NB4 (cell line): ENCODE data around the gene DIP2C.
A peak's percentile ranks its signal among the peaks of the same experiment; 100 is the strongest.

ENCODE experiments used
- DNase-seq: peaks from one replicate; pipeline ENCODE4 v3.0.0; 2010; ENCODE audit warnings: low read depth
- H3K4me3 ChIP-seq: one replicate; pipeline ENCODE4 v1.5.1; 2011; ENCODE audit warnings: mild to moderate bottlenecking, low read depth, low read length, moderate library complexity
- CTCF ChIP-seq: IDR thresholded peaks from one replicate; pipeline ENCODE4 v1.5.1; 2012; ENCODE audit warnings: low read depth, low read length
- MAX ChIP-seq: IDR thresholded peaks from 2 replicates; pipeline ENCODE4 v1.6.1; 2011; ENCODE audit warnings: low read depth, low read length
- MYC ChIP-seq: IDR thresholded peaks from 2 replicates; pipeline ENCODE4 v1.6.1; 2011; ENCODE audit warnings: low read depth, low read length
- POLR2A ChIP-seq: IDR thresholded peaks from 2 replicates; pipeline ENCODE4 v1.6.1; 2011; ENCODE audit warnings: mild to moderate bottlenecking; ENCODE audit not compliant: insufficient read length; ENCODE audit errors: extremely low read depth

DIP2C gene

GRCh38 chr10:546971-547590, 142.4 kb downstream of the DIP2C start:
- DNase-seq = peak; percentile 26
- H3K4me3 ChIP-seq = no peak overlapping the region
- TF ChIP-seq POLR2A (no peak), MAX (no peak), CTCF (no peak), MYC (no peak)

GRCh38 chr10:546451-546850, 143.0 kb downstream of the DIP2C start:
- H3K4me3 ChIP-seq = no peak overlapping the region
- TF ChIP-seq POLR2A (no peak), CTCF (no peak), MAX (no peak), MYC (no peak)
- no peak for DNase-seq

GRCh38 chr10:543862-544822, 145.3 kb downstream of the DIP2C start:
- DNase-seq = no peak
- TF ChIP-seq CTCF (no peak), MYC (no peak), POLR2A (no peak)
- H3K4me3 ChIP-seq = no peak overlapping the region

GRCh38 chr10:543131-543530, 146.3 kb downstream of the DIP2C start:
- H3K4me3 ChIP-seq = no peak overlapping the region
- TF ChIP-seq POLR2A (no peak), CTCF (no peak), MYC (no peak), MAX (no peak)
- DNase-seq = no peak

- H3K4me3 ChIP-seq = no peak overlapping the region
- no peak for DNase-seq
- no peak for TF ChIP-seq POLR2A
- no peak for TF ChIP-seq MYC
- TF ChIP-seq MAX = no peak
- TF ChIP-seq CTCF = no peak
Observed at GRCh38 chr10:541750-542371, 147.6 kb downstream of the DIP2C start.
